Smooth muscle cell (in vitro differentiated cells): ENCODE results near the gene EP400. TPM values are rescaled to one million over a fixed set of nuclear protein-coding genes. Genes with fewer than 3 reads are reported as not detected.

Experiments used
- DNase-seq: peaks from one replicate; lab custom pipeline; 2025; ENCODE audit not compliant: unreplicated experiment; lab: John Stamatoyannopoulos, UW
- H2AFZ ChIP-seq: fragments of 200-600 bp; sonication (generic); 2 replicates; pipeline ENCODE4 v1.6.0; 2016; ENCODE audit warnings: antibody characterized with exemption, low read depth, mild to moderate bottlenecking
- H3F3A ChIP-seq: fragments of 200-600 bp; sonication (generic); 2 replicates; pipeline ENCODE4 v1.6.0; 2017; ENCODE audit warnings: antibody characterized with exemption, low read depth
- H3K27ac ChIP-seq: fragments of 200-600 bp; sonication (generic); 2 replicates; pipeline ENCODE4 v1.5.1; 2016; ENCODE audit warnings: low read depth, mild to moderate bottlenecking
- H3K27me3 ChIP-seq: fragments of 200-600 bp; sonication (generic); 2 replicates; pipeline ENCODE4 v1.6.1; 2016; ENCODE audit warnings: low read depth, mild to moderate bottlenecking
- H3K36me3 ChIP-seq: fragments of 200-600 bp; sonication (generic); 2 replicates; pipeline ENCODE4 v1.5.1; 2016; ENCODE audit warnings: low read depth
- H3K4me1 ChIP-seq: fragments of 200-600 bp; sonication (generic); 2 replicates; pipeline ENCODE4 v1.5.1; 2016; ENCODE audit warnings: low read depth
- H3K4me2 ChIP-seq: fragments of 200-600 bp; sonication (generic); 2 replicates; pipeline ENCODE4 v1.6.0; 2016; ENCODE audit warnings: mild to moderate bottlenecking
- H3K4me3 ChIP-seq: fragments of 200-600 bp; sonication (generic); 2 replicates; pipeline ENCODE4 v1.5.1; 2016; ENCODE audit warnings: mild to moderate bottlenecking
- H3K79me2 ChIP-seq: fragments of 200-600 bp; sonication (generic); 2 replicates; pipeline ENCODE4 v1.6.0; 2016; ENCODE audit warnings: low read depth, mild to moderate bottlenecking
- H3K9ac ChIP-seq: fragments of 200-600 bp; sonication (generic); 2 replicates; pipeline ENCODE4 v1.6.0; 2016; ENCODE audit warnings: low read depth
- H3K9me3 ChIP-seq: fragments of 200-600 bp; sonication (generic); replicated peaks from 2 replicates; pipeline ENCODE4 v1.5.1; 2016; ENCODE audit warnings: low read depth
- H4K20me1 ChIP-seq: fragments of 200-600 bp; sonication (generic); 2 replicates; pipeline ENCODE4 v1.6.0; 2016; ENCODE audit warnings: low read depth
- CTCF ChIP-seq: fragments of 200-600 bp; sonication (generic); IDR thresholded peaks from 2 replicates; pipeline ENCODE4 v1.5.1; 2017; ENCODE audit warnings: borderline replicate concordance, mild to moderate bottlenecking, antibody characterized with exemption; ENCODE audit not compliant: insufficient read depth, poor library complexity, severe bottlenecking
- WGBS: methylation state at CpG from one replicate; pipeline ENCODE4 v1.1.7; 2016; ENCODE audit warnings: low lambda C conversion rate; 5-methylcytosine and 5-hydroxymethylcytosine counted together
- polyA plus RNA-seq: library from polyadenylated mRNA; unstranded; fragments of >200 nt; fragmentation: Nextera tagmentation; extraction: Ambion mirVana; gene quantifications from 2 replicates; pipeline ENCODE4 v1.2.1, GENCODE V29; 2016
- total RNA-seq: library from RNA; depleted of rRNA; stranded (reverse); fragments of >200 nt; gene quantifications from 2 replicates; pipeline ENCODE4 v1.2.3, GENCODE V29; 2014

The EP400 gene
- total and polyA plus RNA-seq, 2 experiments from 2014 or later: 6.6 to 13.6 TPM

- Histone ChIP-seq H3K9ac (peak within 1 kb of the TSS; percentile 84), H3K27me3 (no peaks in the 10 kb centered on the region), H3K9me3 (no peaks in the 10 kb centered on the region), H2AFZ (peak within 1 kb of the TSS; percentile 95), H3F3A (no peaks in the 10 kb centered on the region), H3K4me1 (peaks cover 7% of the 10 kb centered on the region), H3K4me2 (peak within 1 kb of the TSS; percentile 100), H4K20me1 (no peaks in the 10 kb centered on the region), H3K79me2 (peaks cover 5% of the 10 kb centered on the region), H3K4me3 (peak within 1 kb of the TSS; percentile 96), H3K27ac (peak within 1 kb of the TSS; percentile 52), H3K36me3 (no peaks in the 10 kb centered on the region)
- TF ChIP-seq CTCF: no peak
- peak; percentile 67 for DNase-seq
- 1% methylated on average over 57 of the region's 84 CpGs for WGBS
Measured at GRCh38 chr12:131928711-131929580, 20.8 kb upstream of the EP400 start, which contains the start of gene PUS1. PUS1 (plus strand) TSS chr12:131929276; CDS start chr12:131929723, 447 bp downstream.

GRCh38 chr12:131929581-131930456, 19.9 kb upstream of the EP400 start:
- WGBS: 4% methylated on average over 49 of the region's 87 CpGs

GRCh38 chr12:131930510-131930909, 19.2 kb upstream of the EP400 start:
- peaks cover 7% of the 10 kb centered on the region for H3K4me1 ChIP-seq
- H3K27me3 ChIP-seq: no peaks in the 10 kb centered on the region
- H4K20me1 ChIP-seq: no peaks in the 10 kb centered on the region
- no peaks in the 10 kb centered on the region for H3K9me3 ChIP-seq
- H3K27ac ChIP-seq: no peak overlapping the region
- H3K79me2 ChIP-seq: peaks cover 5% of the 10 kb centered on the region
- H2AFZ ChIP-seq: no peak overlapping the region
- no peaks in the 10 kb centered on the region for H3K36me3 ChIP-seq
- WGBS: 73% methylated on average over 9 of the region's 9 CpGs
- H3F3A ChIP-seq: no peaks in the 10 kb centered on the region
- TF ChIP-seq CTCF: no peak
- H3K9ac ChIP-seq: no peak overlapping the region
- peak overlapping the region; percentile 100 for H3K4me2 ChIP-seq
- DNase-seq: no peak
- peak overlapping the region; percentile 96 for H3K4me3 ChIP-seq

More at GRCh38 chr12:131929581-131930456, 19.9 kb upstream of the EP400 start:
- Histone ChIP-seq H3K27me3 (no peaks in the 10 kb centered on the region), H4K20me1 (no peaks in the 10 kb centered on the region), H3K9ac (peak overlapping the region; percentile 84), H3K9me3 (no peaks in the 10 kb centered on the region), H3K36me3 (no peaks in the 10 kb centered on the region), H3K4me1 (peaks cover 7% of the 10 kb centered on the region), H2AFZ (peak overlapping the region; percentile 79), H3K4me2 (peak overlapping the region; percentile 100), H3K4me3 (peak overlapping the region; percentile 96), H3K27ac (no peak overlapping the region), H3K79me2 (peaks cover 5% of the 10 kb centered on the region), H3F3A (no peaks in the 10 kb centered on the region)
- no peak for DNase-seq
- TF ChIP-seq CTCF: no peak
